GM23338 (cell line): ENCODE measurements around the gene SCN4B. TPM values are rescaled to one million over a fixed set of nuclear protein-coding genes. Genes with fewer than 3 reads are reported as not detected.
A peak's percentile ranks its signal among the peaks of the same experiment; 100 is the strongest.

Experiments
- ATAC-seq: fragments of 200-7000 bp; cut with Tn5 transposase; 3 replicates; pipeline ENCODE4 v1.9.1; 2020
- DNase-seq: peaks from one replicate; pipeline ENCODE4 v3.0.0-alpha.2; 2015; ENCODE audit warnings: low spot score
- H2AFZ ChIP-seq: fragments of 200-600 bp; sonication (generic); 2 replicates; pipeline ENCODE4 v1.8.0; 2016; ENCODE audit warnings: antibody characterized with exemption, mild to moderate bottlenecking, moderate library complexity
- H3F3A ChIP-seq: fragments of 200-600 bp; sonication (generic); replicated peaks from 2 replicates; pipeline ENCODE4 v1.8.0; 2017; ENCODE audit warnings: antibody characterized with exemption, mixed run types, low read depth
- H3K27ac ChIP-seq: fragments of 200-600 bp; sonication (generic); 2 replicates; pipeline ENCODE4 v1.6.1; 2016; ENCODE audit warnings: low read depth
- H3K27me3 ChIP-seq: fragments of 200-600 bp; sonication (generic); 2 replicates; pipeline ENCODE4 v1.8.0; 2016; ENCODE audit warnings: mild to moderate bottlenecking, mixed run types, moderate library complexity; ENCODE audit not compliant: insufficient read depth
- H3K36me3 ChIP-seq: fragments of 200-600 bp; sonication (generic); 2 replicates; pipeline ENCODE4 v1.8.0; 2016; ENCODE audit warnings: mild to moderate bottlenecking; ENCODE audit not compliant: insufficient read depth
- H3K4me1 ChIP-seq: fragments of 200-600 bp; sonication (generic); 2 replicates; pipeline ENCODE4 v1.8.0; 2016; ENCODE audit warnings: mild to moderate bottlenecking, moderate library complexity; ENCODE audit not compliant: insufficient read depth
- H3K4me2 ChIP-seq: fragments of 200-600 bp; sonication (generic); 2 replicates; pipeline ENCODE4 v1.7.1; 2017; ENCODE audit warnings: mixed run types
- H3K4me3 ChIP-seq: fragments of 200-600 bp; sonication (generic); 2 replicates; pipeline ENCODE4 v1.6.1; 2016; ENCODE audit warnings: mixed run types
- H3K79me2 ChIP-seq: fragments of 200-600 bp; sonication (generic); replicated peaks from 2 replicates; pipeline ENCODE4 v1.8.0; 2017; ENCODE audit warnings: mild to moderate bottlenecking; ENCODE audit not compliant: insufficient read depth
- H3K9me2 ChIP-seq: fragments of 200-600 bp; sonication (generic); 2 replicates; pipeline ENCODE4 v1.8.0; 2017; ENCODE audit not compliant: insufficient read depth
- H4K20me1 ChIP-seq: fragments of 200-600 bp; sonication (generic); replicated peaks from 2 replicates; pipeline ENCODE4 v1.8.0; 2017; ENCODE audit warnings: mild to moderate bottlenecking; ENCODE audit not compliant: insufficient read depth
- H3K27ac Mint-ChIP-seq: 2 replicates; pipeline ENCODE4 v1.8.0; 2020; ENCODE audit warnings: inconsistent platforms, mild to moderate bottlenecking, moderate library complexity, mixed read lengths
- H3K27me3 Mint-ChIP-seq: 3 replicates; pipeline ENCODE4 v1.8.0; 2022; ENCODE audit warnings: low read depth, mild to moderate bottlenecking, moderate library complexity, mixed read lengths, inconsistent platforms; ENCODE audit not compliant: insufficient read depth, poor library complexity
- H3K36me3 Mint-ChIP-seq: 3 replicates; pipeline ENCODE4 v1.8.0; 2021; ENCODE audit warnings: low read depth, mild to moderate bottlenecking, inconsistent platforms, moderate library complexity, mixed read lengths
- H3K4me1 Mint-ChIP-seq: 3 replicates; pipeline ENCODE4 v1.8.0; 2020; ENCODE audit warnings: mild to moderate bottlenecking, inconsistent platforms, mixed read lengths
- H3K4me3 Mint-ChIP-seq: 3 replicates; pipeline ENCODE4 v1.8.0; 2021; ENCODE audit warnings: moderate library complexity, mild to moderate bottlenecking, inconsistent platforms, mixed read lengths
- H3K9me3 Mint-ChIP-seq: 3 replicates; pipeline ENCODE4 v1.8.0; 2020; ENCODE audit warnings: moderate library complexity, mild to moderate bottlenecking, inconsistent platforms, mixed read lengths
- CREB1 ChIP-seq: fragments of 250-450 bp; sonication (Bioruptor Pico); IDR thresholded peaks from 2 replicates; pipeline ENCODE4 v1.5.0; 2020; ENCODE audit warnings: low read depth, mild to moderate bottlenecking, moderate library complexity
- EZH2 ChIP-seq: fragments of 200-600 bp; sonication (generic); IDR thresholded peaks from one replicate; pipeline ENCODE4 v1.8.0; 2017; ENCODE audit warnings: antibody characterized with exemption, mild to moderate bottlenecking, low read depth; ENCODE audit not compliant: unreplicated experiment
- JUNB ChIP-seq: IDR thresholded peaks from one replicate; pipeline ENCODE4 v1.6.1; 2016; ENCODE audit warnings: antibody characterized with exemption; ENCODE audit not compliant: unreplicated experiment
- NANOG ChIP-seq: IDR thresholded peaks from 2 replicates; pipeline ENCODE4 v1.6.1; 2016; ENCODE audit warnings: antibody characterized with exemption, borderline replicate concordance
- POLR2AphosphoS5 ChIP-seq: IDR thresholded peaks from 2 replicates; pipeline ENCODE4 v1.6.1; 2016; ENCODE audit warnings: antibody characterized with exemption, low read depth
- STAT1 ChIP-seq: IDR thresholded peaks from one replicate; pipeline ENCODE4 v1.6.1; 2016; ENCODE audit warnings: antibody characterized with exemption; ENCODE audit not compliant: unreplicated experiment
- ZNF114 ChIP-seq: fragments of 250-450 bp; sonication (Bioruptor Pico); IDR thresholded peaks from 2 replicates; pipeline ENCODE4 v1.5.0; 2020; ENCODE audit warnings: mild to moderate bottlenecking, moderate library complexity
- ZNF331 ChIP-seq: fragments of 250-450 bp; sonication (Bioruptor Pico); IDR thresholded peaks from 2 replicates; pipeline ENCODE4 v1.5.0; 2020; ENCODE audit warnings: low read depth, mild to moderate bottlenecking, moderate library complexity
- polyA plus RNA-seq: library from polyadenylated mRNA; unstranded; fragments of >200 nt; fragmentation: Nextera tagmentation; extraction: Ambion mirVana; gene quantifications from 2 replicates; pipeline ENCODE4 v1.2.1, GENCODE V29; 2016
- total RNA-seq: library from RNA; depleted of rRNA; stranded (reverse); fragments of >200 nt; shearing (Covaris generic); gene quantifications from 2 replicates; pipeline ENCODE4 v1.2.3, GENCODE V29; 2014
- TF ChIP-seq, protein P1 (sequence below): IDR thresholded peaks from 2 replicates; pipeline ENCODE4 v1.6.1; 2016; ENCODE audit warnings: antibody characterized with exemption
- TF ChIP-seq, protein P2 (sequence below): fragments of 250-450 bp; sonication (Bioruptor Pico); IDR thresholded peaks from 2 replicates; pipeline ENCODE4 v1.5.0; 2020; ENCODE audit warnings: mild to moderate bottlenecking, moderate library complexity
- TF ChIP-seq, protein P3 (sequence below), 2 experiments: fragments of 200-600 bp in 1 of 2; sonication (generic) in 1 of 2; conservative IDR thresholded peaks; 2 replicates each; pipeline versions ENCODE4 v1.5.1 to v1.6.1; 2016 to 2017; ENCODE audit warnings: antibody characterized with exemption in 2 of 2, low read depth in 2 of 2, mild to moderate bottlenecking in 2 of 2, moderate library complexity in 1 of 2
- TF ChIP-seq, protein P4 (sequence below): IDR thresholded peaks from one replicate; pipeline ENCODE4 v1.6.1; 2018; ENCODE audit warnings: antibody characterized with exemption; ENCODE audit not compliant: unreplicated experiment

SCN4B gene
- total and polyA plus RNA-seq, 2 experiments from 2014 or later, result 0.45 to 3.0 TPM

DNA sequence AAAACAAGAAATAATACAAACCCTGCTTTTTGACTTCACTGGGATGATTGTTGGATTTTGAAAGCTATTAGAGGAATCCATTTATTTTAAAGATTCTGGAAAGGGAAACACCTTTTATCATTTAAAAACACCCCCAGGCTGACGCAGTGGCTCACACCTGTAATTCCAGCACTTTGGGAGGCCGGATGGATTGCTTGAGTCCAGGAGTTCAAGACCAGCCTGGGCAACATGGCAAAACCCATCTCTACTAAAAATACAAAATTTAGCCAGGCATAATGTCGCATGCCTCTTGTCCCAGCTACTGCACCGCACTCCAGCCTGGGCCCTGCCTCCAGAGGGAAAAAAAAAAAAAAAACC lies 24.1 kb upstream of the SCN4B start:
- H3K4me3 ChIP-seq, result no peak overlapping the region
- Mint-ChIP-seq H3K4me3 (peak overlapping the region; percentile 79), H3K4me1 (peaks cover 39% of the 10 kb centered on the region), H3K9me3 (no peaks in the 10 kb centered on the region; the same call in 2 of the 3 replicates), H3K27ac (no peak overlapping the region), H3K27me3 (peaks cover 30% of the 10 kb centered on the region), H3K36me3 (no peaks in the 10 kb centered on the region)
- H3K36me3 ChIP-seq, result no peaks in the 10 kb centered on the region; the same call in 1 of the 2 replicates
- no peak overlapping the region for H3K27ac ChIP-seq
- peaks cover 21% of the 10 kb centered on the region for H3K4me1 ChIP-seq
- DNase-seq (no peak), ATAC-seq (no peak)
- H3K9me2 ChIP-seq, result no peaks in the 10 kb centered on the region
- H3K4me2 ChIP-seq, result no peak overlapping the region
- H4K20me1 ChIP-seq, result no peaks in the 10 kb centered on the region
- no peaks in the 10 kb centered on the region for H3K79me2 ChIP-seq
- no peak overlapping the region for H2AFZ ChIP-seq
- no peaks in the 10 kb centered on the region for H3F3A ChIP-seq
- H3K27me3 ChIP-seq, result peaks cover 53% of the 10 kb centered on the region
- TF ChIP-seq JUNB (no peak), POLR2AphosphoS5 (no peak), EZH2 (no peak), NANOG (no peak), CREB1 (CRISPR knock-in tag) (no peak), STAT1 (no peak), ZNF331 (no peak), ZNF114 (CRISPR knock-in tag) (no peak)
- TF ChIP-seq, protein P1, sequence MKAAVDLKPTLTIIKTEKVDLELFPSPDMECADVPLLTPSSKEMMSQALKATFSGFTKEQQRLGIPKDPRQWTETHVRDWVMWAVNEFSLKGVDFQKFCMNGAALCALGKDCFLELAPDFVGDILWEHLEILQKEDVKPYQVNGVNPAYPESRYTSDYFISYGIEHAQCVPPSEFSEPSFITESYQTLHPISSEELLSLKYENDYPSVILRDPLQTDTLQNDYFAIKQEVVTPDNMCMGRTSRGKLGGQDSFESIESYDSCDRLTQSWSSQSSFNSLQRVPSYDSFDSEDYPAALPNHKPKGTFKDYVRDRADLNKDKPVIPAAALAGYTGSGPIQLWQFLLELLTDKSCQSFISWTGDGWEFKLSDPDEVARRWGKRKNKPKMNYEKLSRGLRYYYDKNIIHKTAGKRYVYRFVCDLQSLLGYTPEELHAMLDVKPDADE, result no peak
- TF ChIP-seq, protein P2, sequence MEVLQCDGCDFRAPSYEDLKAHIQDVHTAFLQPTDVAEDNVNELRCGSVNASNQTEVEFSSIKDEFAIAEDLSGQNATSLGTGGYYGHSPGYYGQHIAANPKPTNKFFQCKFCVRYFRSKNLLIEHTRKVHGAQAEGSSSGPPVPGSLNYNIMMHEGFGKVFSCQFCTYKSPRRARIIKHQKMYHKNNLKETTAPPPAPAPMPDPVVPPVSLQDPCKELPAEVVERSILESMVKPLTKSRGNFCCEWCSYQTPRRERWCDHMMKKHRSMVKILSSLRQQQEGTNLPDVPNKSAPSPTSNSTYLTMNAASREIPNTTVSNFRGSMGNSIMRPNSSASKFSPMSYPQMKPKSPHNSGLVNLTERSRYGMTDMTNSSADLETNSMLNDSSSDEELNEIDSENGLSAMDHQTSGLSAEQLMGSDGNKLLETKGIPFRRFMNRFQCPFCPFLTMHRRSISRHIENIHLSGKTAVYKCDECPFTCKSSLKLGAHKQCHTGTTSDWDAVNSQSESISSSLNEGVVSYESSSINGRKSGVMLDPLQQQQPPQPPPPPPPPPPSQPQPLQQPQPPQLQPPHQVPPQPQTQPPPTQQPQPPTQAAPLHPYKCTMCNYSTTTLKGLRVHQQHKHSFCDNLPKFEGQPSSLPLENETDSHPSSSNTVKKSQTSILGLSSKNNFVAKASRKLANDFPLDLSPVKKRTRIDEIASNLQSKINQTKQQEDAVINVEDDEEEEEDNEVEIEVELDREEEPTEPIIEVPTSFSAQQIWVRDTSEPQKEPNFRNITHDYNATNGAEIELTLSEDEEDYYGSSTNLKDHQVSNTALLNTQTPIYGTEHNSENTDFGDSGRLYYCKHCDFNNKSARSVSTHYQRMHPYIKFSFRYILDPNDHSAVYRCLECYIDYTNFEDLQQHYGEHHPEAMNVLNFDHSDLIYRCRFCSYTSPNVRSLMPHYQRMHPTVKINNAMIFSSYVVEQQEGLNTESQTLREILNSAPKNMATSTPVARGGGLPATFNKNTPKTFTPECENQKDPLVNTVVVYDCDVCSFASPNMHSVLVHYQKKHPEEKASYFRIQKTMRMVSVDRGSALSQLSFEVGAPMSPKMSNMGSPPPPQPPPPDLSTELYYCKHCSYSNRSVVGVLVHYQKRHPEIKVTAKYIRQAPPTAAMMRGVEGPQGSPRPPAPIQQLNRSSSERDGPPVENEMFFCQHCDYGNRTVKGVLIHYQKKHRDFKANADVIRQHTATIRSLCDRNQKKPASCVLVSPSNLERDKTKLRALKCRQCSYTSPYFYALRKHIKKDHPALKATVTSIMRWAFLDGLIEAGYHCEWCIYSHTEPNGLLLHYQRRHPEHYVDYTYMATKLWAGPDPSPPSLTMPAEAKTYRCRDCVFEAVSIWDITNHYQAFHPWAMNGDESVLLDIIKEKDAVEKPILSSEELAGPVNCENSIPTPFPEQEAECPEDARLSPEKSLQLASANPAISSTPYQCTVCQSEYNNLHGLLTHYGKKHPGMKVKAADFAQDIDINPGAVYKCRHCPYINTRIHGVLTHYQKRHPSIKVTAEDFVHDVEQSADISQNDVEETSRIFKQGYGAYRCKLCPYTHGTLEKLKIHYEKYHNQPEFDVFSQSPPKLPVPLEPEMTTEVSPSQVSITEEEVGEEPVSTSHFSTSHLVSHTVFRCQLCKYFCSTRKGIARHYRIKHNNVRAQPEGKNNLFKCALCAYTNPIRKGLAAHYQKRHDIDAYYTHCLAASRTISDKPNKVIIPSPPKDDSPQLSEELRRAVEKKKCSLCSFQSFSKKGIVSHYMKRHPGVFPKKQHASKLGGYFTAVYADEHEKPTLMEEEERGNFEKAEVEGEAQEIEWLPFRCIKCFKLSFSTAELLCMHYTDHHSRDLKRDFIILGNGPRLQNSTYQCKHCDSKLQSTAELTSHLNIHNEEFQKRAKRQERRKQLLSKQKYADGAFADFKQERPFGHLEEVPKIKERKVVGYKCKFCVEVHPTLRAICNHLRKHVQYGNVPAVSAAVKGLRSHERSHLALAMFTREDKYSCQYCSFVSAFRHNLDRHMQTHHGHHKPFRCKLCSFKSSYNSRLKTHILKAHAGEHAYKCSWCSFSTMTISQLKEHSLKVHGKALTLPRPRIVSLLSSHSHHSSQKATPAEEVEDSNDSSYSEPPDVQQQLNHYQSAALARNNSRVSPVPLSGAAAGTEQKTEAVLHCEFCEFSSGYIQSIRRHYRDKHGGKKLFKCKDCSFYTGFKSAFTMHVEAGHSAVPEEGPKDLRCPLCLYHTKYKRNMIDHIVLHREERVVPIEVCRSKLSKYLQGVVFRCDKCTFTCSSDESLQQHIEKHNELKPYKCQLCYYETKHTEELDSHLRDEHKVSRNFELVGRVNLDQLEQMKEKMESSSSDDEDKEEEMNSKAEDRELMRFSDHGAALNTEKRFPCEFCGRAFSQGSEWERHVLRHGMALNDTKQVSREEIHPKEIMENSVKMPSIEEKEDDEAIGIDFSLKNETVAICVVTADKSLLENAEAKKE, result no peak
- TF ChIP-seq, protein P3, sequence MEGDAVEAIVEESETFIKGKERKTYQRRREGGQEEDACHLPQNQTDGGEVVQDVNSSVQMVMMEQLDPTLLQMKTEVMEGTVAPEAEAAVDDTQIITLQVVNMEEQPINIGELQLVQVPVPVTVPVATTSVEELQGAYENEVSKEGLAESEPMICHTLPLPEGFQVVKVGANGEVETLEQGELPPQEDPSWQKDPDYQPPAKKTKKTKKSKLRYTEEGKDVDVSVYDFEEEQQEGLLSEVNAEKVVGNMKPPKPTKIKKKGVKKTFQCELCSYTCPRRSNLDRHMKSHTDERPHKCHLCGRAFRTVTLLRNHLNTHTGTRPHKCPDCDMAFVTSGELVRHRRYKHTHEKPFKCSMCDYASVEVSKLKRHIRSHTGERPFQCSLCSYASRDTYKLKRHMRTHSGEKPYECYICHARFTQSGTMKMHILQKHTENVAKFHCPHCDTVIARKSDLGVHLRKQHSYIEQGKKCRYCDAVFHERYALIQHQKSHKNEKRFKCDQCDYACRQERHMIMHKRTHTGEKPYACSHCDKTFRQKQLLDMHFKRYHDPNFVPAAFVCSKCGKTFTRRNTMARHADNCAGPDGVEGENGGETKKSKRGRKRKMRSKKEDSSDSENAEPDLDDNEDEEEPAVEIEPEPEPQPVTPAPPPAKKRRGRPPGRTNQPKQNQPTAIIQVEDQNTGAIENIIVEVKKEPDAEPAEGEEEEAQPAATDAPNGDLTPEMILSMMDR (conservative IDR thresholded peaks at IDR 0.05; ENCODE audit: low read depth in 2 of 2), result no peak
- TF ChIP-seq, protein P4, sequence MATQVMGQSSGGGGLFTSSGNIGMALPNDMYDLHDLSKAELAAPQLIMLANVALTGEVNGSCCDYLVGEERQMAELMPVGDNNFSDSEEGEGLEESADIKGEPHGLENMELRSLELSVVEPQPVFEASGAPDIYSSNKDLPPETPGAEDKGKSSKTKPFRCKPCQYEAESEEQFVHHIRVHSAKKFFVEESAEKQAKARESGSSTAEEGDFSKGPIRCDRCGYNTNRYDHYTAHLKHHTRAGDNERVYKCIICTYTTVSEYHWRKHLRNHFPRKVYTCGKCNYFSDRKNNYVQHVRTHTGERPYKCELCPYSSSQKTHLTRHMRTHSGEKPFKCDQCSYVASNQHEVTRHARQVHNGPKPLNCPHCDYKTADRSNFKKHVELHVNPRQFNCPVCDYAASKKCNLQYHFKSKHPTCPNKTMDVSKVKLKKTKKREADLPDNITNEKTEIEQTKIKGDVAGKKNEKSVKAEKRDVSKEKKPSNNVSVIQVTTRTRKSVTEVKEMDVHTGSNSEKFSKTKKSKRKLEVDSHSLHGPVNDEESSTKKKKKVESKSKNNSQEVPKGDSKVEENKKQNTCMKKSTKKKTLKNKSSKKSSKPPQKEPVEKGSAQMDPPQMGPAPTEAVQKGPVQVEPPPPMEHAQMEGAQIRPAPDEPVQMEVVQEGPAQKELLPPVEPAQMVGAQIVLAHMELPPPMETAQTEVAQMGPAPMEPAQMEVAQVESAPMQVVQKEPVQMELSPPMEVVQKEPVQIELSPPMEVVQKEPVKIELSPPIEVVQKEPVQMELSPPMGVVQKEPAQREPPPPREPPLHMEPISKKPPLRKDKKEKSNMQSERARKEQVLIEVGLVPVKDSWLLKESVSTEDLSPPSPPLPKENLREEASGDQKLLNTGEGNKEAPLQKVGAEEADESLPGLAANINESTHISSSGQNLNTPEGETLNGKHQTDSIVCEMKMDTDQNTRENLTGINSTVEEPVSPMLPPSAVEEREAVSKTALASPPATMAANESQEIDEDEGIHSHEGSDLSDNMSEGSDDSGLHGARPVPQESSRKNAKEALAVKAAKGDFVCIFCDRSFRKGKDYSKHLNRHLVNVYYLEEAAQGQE, result no peak
